B cell (primary cell): Measurements from ENCODE around the gene LRIF1. TPM values are rescaled to one million over a fixed set of nuclear protein-coding genes. Genes with fewer than 3 reads are reported as not detected.

ENCODE experiments used
- polyA plus RNA-seq: library from polyadenylated mRNA; depleted of rRNA; stranded (reverse); fragments of >200 nt; gene quantifications from 2 replicates; pipeline ENCODE4 v1.2.3, GENCODE V29; 2012
- total RNA-seq, 2 donors: library from RNA; stranded (reverse); fragments of 120-200 nt in 1 of 2; gene quantifications; 1 replicate in 1 of 2; 2 replicates in 1 of 2; pipeline versions ENCODE4 v1.2.3 to v1.2.4, GENCODE V29; 2013 to 2022

The LRIF1 gene
- total and polyA plus RNA-seq, 2 donors (not counting 1 experiment from before 2014, with no cell fraction given) = 5.3 to 26.5 TPM

Other genes with a start within 250 kb of the LRIF1 start
- 490 and 495 TPM in 2 replicates for gene CD53, start 90.8 kb downstream of the LRIF1 start, total RNA-seq
- 781 and 1,010 TPM in 2 replicates for gene CD53, start 90.8 kb downstream of the LRIF1 start, polyA plus RNA-seq
- 102 and 108 TPM in 2 replicates for gene DRAM2, start 176.2 kb upstream of the LRIF1 start, total RNA-seq
- gene DRAM2, start 176.2 kb upstream of the LRIF1 start, polyA plus RNA-seq = 195 and 223 TPM in 2 replicates
- 83.5 and 86.5 TPM in 2 replicates for gene CEPT1, start 176.3 kb upstream of the LRIF1 start, total RNA-seq
- 47.1 and 86.2 TPM in 2 replicates for gene CEPT1, start 176.3 kb upstream of the LRIF1 start, polyA plus RNA-seq
- gene DENND2D, start 236.7 kb upstream of the LRIF1 start, total RNA-seq = 102 and 111 TPM in 2 replicates
- gene DENND2D, start 236.7 kb upstream of the LRIF1 start, polyA plus RNA-seq = 40.1 and 48.0 TPM in 2 replicates